ENCODE measurements around the gene LOX. TPM values are rescaled to one million over a fixed set of nuclear protein-coding genes. Genes with fewer than 3 reads are reported as not detected.
A peak's percentile ranks its signal among the peaks of the same experiment; 100 is the strongest.

The LOX gene
- total RNA-seq, 4 donors from 2014 or later: 6.5 to 48.2 (median 12.6) TPM

GRCh38 chr5:122054266-122054665 is 23.8 kb downstream of the LOX start:
- intact Hi-C loops (cut with DNase I; ENCODE audit: low total_unique reads): no loop called here
- no peak overlapping the region for H3K4me3 ChIP-seq (ENCODE audit: low read depth, poor library complexity, severe bottlenecking)
- WGBS, 2 donors: 79% methylated on average over 4 of the region's 4 CpGs
- DNase-seq (ENCODE audit: low spot score in 2 of 2): no peak
- TF ChIP-seq POLR2A (IDR thresholded peaks at IDR 0.05) (no peak), CTCF (IDR thresholded peaks at IDR 0.05) (no peak)

GRCh38 chr5:122053181-122054109 is 24.6 kb downstream of the LOX start:
- H3K4me3 ChIP-seq (ENCODE audit: low read depth, poor library complexity, severe bottlenecking): no peak overlapping the region
- intact Hi-C loops (cut with DNase I; ENCODE audit: low total_unique reads): no loop called here
- no peak for TF ChIP-seq CTCF (IDR thresholded peaks at IDR 0.05)
- peak in 1 of 2 donors; percentile 84 for DNase-seq (ENCODE audit: low spot score in 2 of 2)
- 91 to 93% methylated on average over 4 of the region's 4 CpGs for WGBS, 2 donors

GRCh38 chr5:122051569-122051968 is 26.5 kb downstream of the LOX start:
- no peak overlapping the region for H3K4me3 ChIP-seq (ENCODE audit: low read depth, poor library complexity, severe bottlenecking)
- intact Hi-C loops (cut with DNase I; ENCODE audit: low total_unique reads): no loop called here
- no peak for DNase-seq (ENCODE audit: low spot score in 2 of 2)
- WGBS, 2 donors: 94 to 96% methylated on average over 3 of the region's 3 CpGs
- TF ChIP-seq CTCF (IDR thresholded peaks at IDR 0.05): no peak
- TF ChIP-seq POLR2A (IDR thresholded peaks at IDR 0.05): no peak

- no peak for DNase-seq (ENCODE audit: low spot score in 2 of 2)
- H3K4me3 ChIP-seq (ENCODE audit: low read depth, poor library complexity, severe bottlenecking): no peak overlapping the region
- intact Hi-C loops (cut with DNase I; ENCODE audit: low total_unique reads): no loop called here
- TF ChIP-seq POLR2A (IDR thresholded peaks at IDR 0.05) (no peak), CTCF (IDR thresholded peaks at IDR 0.05) (no peak)
Measured at GRCh38 chr5:122050959-122051358, 27.1 kb downstream of the LOX start.

GRCh38 chr5:122040636-122041302 is 37.3 kb downstream of the LOX start:
- no peak for TF ChIP-seq POLR2A (IDR thresholded peaks at IDR 0.05)
- no peak for TF ChIP-seq CTCF (IDR thresholded peaks at IDR 0.05)
- H3K4me3 ChIP-seq (ENCODE audit: low read depth, poor library complexity, severe bottlenecking): no peak overlapping the region
- WGBS, 2 donors: 90% methylated on average over 3 of the region's 3 CpGs
- DNase-seq (ENCODE audit: low spot score in 2 of 2): no peak
- intact Hi-C loops (cut with DNase I; ENCODE audit: low total_unique reads): no loop called here
